Effector memory CD4-positive, alpha-beta T cell (primary cell): ENCODE results near the gene ABHD17A.
"Not testable (repeated sequence)": the region's sequence is repeated elsewhere in the genome, so short reads cannot be mapped to it uniquely, and the experiment has no call there.

Source experiments
- DNase-seq, 3 donors: peaks; one replicate each; pipeline ENCODE4 v3.0.0-alpha.2; 2020
- H3K27ac ChIP-seq: 2 replicates; pipeline ENCODE4 v1.7.0; 2013; ENCODE audit warnings: mild to moderate bottlenecking, low read length, moderate library complexity; ENCODE audit not compliant: insufficient read depth, poor library complexity, severe bottlenecking
- H3K27me3 ChIP-seq: replicated peaks from 2 replicates; pipeline ENCODE4 v1.7.0; 2013; ENCODE audit warnings: mild to moderate bottlenecking, low read length; ENCODE audit not compliant: insufficient read depth, control insufficient read depth, poor library complexity, severe bottlenecking
- H3K36me3 ChIP-seq: 2 replicates; pipeline ENCODE4 v1.7.0; 2013; ENCODE audit warnings: mild to moderate bottlenecking, low read length, moderate library complexity; ENCODE audit not compliant: control insufficient read depth, insufficient read depth
- H3K4me1 ChIP-seq: 2 replicates; pipeline ENCODE4 v1.7.0; 2013; ENCODE audit warnings: low read length, mild to moderate bottlenecking; ENCODE audit not compliant: control insufficient read depth, insufficient read depth, poor library complexity, severe bottlenecking
- H3K4me3 ChIP-seq: 2 replicates; pipeline ENCODE4 v1.7.0; 2013; ENCODE audit warnings: low read length, low read depth, mild to moderate bottlenecking; ENCODE audit not compliant: insufficient read depth, poor library complexity, severe bottlenecking
- H3K9me3 ChIP-seq: 2 replicates; pipeline ENCODE4 v1.7.0; 2013; ENCODE audit warnings: mild to moderate bottlenecking, low read length, moderate library complexity; ENCODE audit not compliant: control insufficient read depth

The ABHD17A gene

GRCh38 chr19:1901940-1902404 is 16.7 kb upstream of the ABHD17A start:
- Histone ChIP-seq H3K4me1 (no peaks in the 10 kb centered on the region), H3K36me3 (no peaks in the 10 kb centered on the region), H3K27ac (no peak overlapping the region), H3K27me3 (no peaks in the 10 kb centered on the region), H3K4me3 (no peak overlapping the region), H3K9me3 (no peaks in the 10 kb centered on the region)
- DNase-seq = no peak

- Histone ChIP-seq H3K4me3 (no peak overlapping the region), H3K4me1 (peaks cover 16% of the 10 kb centered on the region), H3K27ac (no peak overlapping the region), H3K36me3 (no peaks in the 10 kb centered on the region), H3K9me3 (no peaks in the 10 kb centered on the region), H3K27me3 (no peaks in the 10 kb centered on the region)
- DNase-seq = no peak
Measured at GRCh38 chr19:1896508-1896907, 11.2 kb upstream of the ABHD17A start.

GRCh38 chr19:1893791-1894190 is 8.5 kb upstream of the ABHD17A start:
- H3K27ac ChIP-seq = no peak overlapping the region
- H3K27me3 ChIP-seq = no peaks in the 10 kb centered on the region
- peaks cover 16% of the 10 kb centered on the region for H3K4me1 ChIP-seq
- no peak overlapping the region for H3K4me3 ChIP-seq
- H3K9me3 ChIP-seq = no peaks in the 10 kb centered on the region
- no peak for DNase-seq
- no peaks in the 10 kb centered on the region for H3K36me3 ChIP-seq

GRCh38 chr19:1889907-1890306 is 4.6 kb upstream of the ABHD17A start:
- DNase-seq = no peak
- Histone ChIP-seq H3K9me3 (no peaks in the 10 kb centered on the region), H3K27ac (no peak overlapping the region), H3K4me1 (peaks cover under 1% of the 10 kb centered on the region), H3K36me3 (no peaks in the 10 kb centered on the region), H3K4me3 (no peak overlapping the region), H3K27me3 (no peaks in the 10 kb centered on the region)

- peaks cover 7% of the 10 kb centered on the region for H3K4me1 ChIP-seq
- no peaks in the 10 kb centered on the region for H3K36me3 ChIP-seq
- H3K27ac ChIP-seq = no peak overlapping the region
- H3K9me3 ChIP-seq = no peaks in the 10 kb centered on the region
- no peak overlapping the region for H3K4me3 ChIP-seq
- H3K27me3 ChIP-seq = no peaks in the 10 kb centered on the region
- no peak for DNase-seq
Measured at GRCh38 chr19:1888385-1888784, 3.1 kb upstream of the ABHD17A start.

- H3K27me3 ChIP-seq, DNase-seq, H3K4me3 ChIP-seq, H3K9me3 ChIP-seq, H3K27ac ChIP-seq, H3K36me3 ChIP-seq: not testable (repeated sequence)
- H3K4me1 ChIP-seq = peaks cover 23% of the 10 kb centered on the region
Measured at GRCh38 chr19:1886360-1886759, 1.1 kb upstream of the ABHD17A start.

- DNase-seq = no peak
Measured at GRCh38 chr19:1884719-1885334, 469 bp downstream of the ABHD17A start.

GRCh38 chr19:1884291-1884718 is 991 bp downstream of the ABHD17A start:
- peaks cover 34% of the 10 kb centered on the region for H3K4me1 ChIP-seq
- peaks cover 11% of the 10 kb centered on the region for H3K36me3 ChIP-seq
- H3K27me3 ChIP-seq = no peaks in the 10 kb centered on the region
- peak overlapping the region; percentile 98 for H3K4me3 ChIP-seq
- H3K27ac ChIP-seq = peak overlapping the region; percentile 88
- DNase-seq = peak in 1 of 3 donors; percentile 54
- no peaks in the 10 kb centered on the region for H3K9me3 ChIP-seq

More at GRCh38 chr19:1884719-1885334, 469 bp downstream of the ABHD17A start:
- H3K27me3 ChIP-seq = no peaks in the 10 kb centered on the region
- peak overlapping the region; percentile 88 for H3K27ac ChIP-seq
- no peaks in the 10 kb centered on the region for H3K9me3 ChIP-seq
- peaks cover 11% of the 10 kb centered on the region for H3K36me3 ChIP-seq
- H3K4me1 ChIP-seq = peaks cover 34% of the 10 kb centered on the region
- H3K4me3 ChIP-seq = peak overlapping the region; percentile 98

GRCh38 chr19:1883784-1884183 is 1.5 kb downstream of the ABHD17A start:
- Histone ChIP-seq H3K9me3 (no peaks in the 10 kb centered on the region), H3K4me1 (peaks cover 34% of the 10 kb centered on the region), H3K27ac (peak overlapping the region; percentile 88), H3K4me3 (peak overlapping the region; percentile 98), H3K36me3 (peaks cover 11% of the 10 kb centered on the region), H3K27me3 (no peaks in the 10 kb centered on the region)
- no peak for DNase-seq

- Histone ChIP-seq H3K27me3 (no peaks in the 10 kb centered on the region), H3K27ac (peak overlapping the region; percentile 88), H3K4me1 (peaks cover 34% of the 10 kb centered on the region), H3K4me3 (peak overlapping the region; percentile 98), H3K9me3 (no peaks in the 10 kb centered on the region), H3K36me3 (peaks cover 11% of the 10 kb centered on the region)
- no peak for DNase-seq
Measured at GRCh38 chr19:1882786-1883692, 2.3 kb downstream of the ABHD17A start.
